Astrocyte (in vitro differentiated cells and primary cell): ENCODE results near the gene ARL13B. TPM values are rescaled to one million over a fixed set of nuclear protein-coding genes. Genes with fewer than 3 reads are reported as not detected.
"Not testable (repeated sequence)": the region's sequence is repeated elsewhere in the genome, so short reads cannot be mapped to it uniquely, and the experiment has no call there.

Experiments used
- DNase-seq: peaks from one replicate; pipeline ENCODE4 v3.0.0-alpha.2; 2010; ENCODE audit warnings: low read depth
- FAIRE-seq: peaks from 2 replicates; lab custom pipeline; 2011; peaks lifted over from hg19 to GRCh38; lab: Jason Lieb, UNC
- H2AFZ ChIP-seq: 2 replicates; pipeline ENCODE4 v1.6.0; 2012; ENCODE audit warnings: low read depth, low read length, inconsistent platforms
- H3K27ac ChIP-seq: 2 replicates; pipeline ENCODE4 v1.5.1; 2011; ENCODE audit warnings: low read depth, low read length, inconsistent platforms
- H3K27me3 ChIP-seq: 2 replicates; pipeline ENCODE4 v1.6.0; 2011; ENCODE audit warnings: low read length, inconsistent platforms; ENCODE audit not compliant: insufficient read depth
- H3K36me3 ChIP-seq: 2 replicates; pipeline ENCODE4 v1.5.1; 2011; ENCODE audit warnings: low read length, inconsistent platforms; ENCODE audit not compliant: insufficient read depth
- H3K4me1 ChIP-seq: 2 replicates; pipeline ENCODE4 v1.5.1; 2011; ENCODE audit warnings: low read length, inconsistent platforms; ENCODE audit not compliant: insufficient read depth
- H3K4me2 ChIP-seq: 2 replicates; pipeline ENCODE4 v1.6.0; 2012; ENCODE audit warnings: low read length, inconsistent platforms
- H3K4me3 ChIP-seq: 2 replicates; pipeline ENCODE4 v1.5.1; 2011; ENCODE audit warnings: low read depth, mild to moderate bottlenecking, low read length, inconsistent platforms; ENCODE audit not compliant: insufficient read depth
- H3K79me2 ChIP-seq: 2 replicates; pipeline ENCODE4 v1.6.0; 2012; ENCODE audit warnings: mild to moderate bottlenecking, low read length, inconsistent platforms; ENCODE audit not compliant: insufficient read depth
- H3K9ac ChIP-seq: 2 replicates; pipeline ENCODE4 v1.6.0; 2012; ENCODE audit warnings: mild to moderate bottlenecking, low read length, inconsistent platforms
- H3K9me3 ChIP-seq: 2 replicates; pipeline ENCODE4 v1.5.1; 2012; ENCODE audit warnings: low read depth, mild to moderate bottlenecking, low read length, inconsistent platforms; ENCODE audit not compliant: insufficient read depth
- H4K20me1 ChIP-seq: 2 replicates; pipeline ENCODE4 v1.6.0; 2012; ENCODE audit warnings: low read length, inconsistent platforms; ENCODE audit not compliant: insufficient read depth
- H3K27ac Mint-ChIP-seq: one replicate; pipeline ENCODE4 v1.8.0; 2021; ENCODE audit warnings: mild to moderate bottlenecking, mixed read lengths; ENCODE audit not compliant: unreplicated experiment
- H3K27me3 Mint-ChIP-seq: one replicate; pipeline ENCODE4 v1.8.0; 2021; ENCODE audit warnings: low read depth, mixed read lengths; ENCODE audit not compliant: unreplicated experiment
- H3K36me3 Mint-ChIP-seq: one replicate; pipeline ENCODE4 v1.8.0; 2021; ENCODE audit warnings: low read depth, mixed read lengths; ENCODE audit not compliant: unreplicated experiment
- H3K4me1 Mint-ChIP-seq: one replicate; pipeline ENCODE4 v1.8.0; 2021; ENCODE audit warnings: low read depth, mixed read lengths; ENCODE audit not compliant: unreplicated experiment
- H3K4me3 Mint-ChIP-seq: one replicate; pipeline ENCODE4 v1.8.0; 2021; ENCODE audit warnings: mild to moderate bottlenecking, moderate library complexity, mixed read lengths; ENCODE audit not compliant: unreplicated experiment
- H3K9me3 Mint-ChIP-seq: one replicate; pipeline ENCODE4 v1.8.0; 2021; ENCODE audit warnings: mild to moderate bottlenecking, mixed read lengths; ENCODE audit not compliant: unreplicated experiment
- EZH2 ChIP-seq: IDR thresholded peaks from 2 replicates; pipeline ENCODE4 v1.6.1; 2012; ENCODE audit warnings: mild to moderate bottlenecking, low read length, inconsistent platforms; ENCODE audit not compliant: insufficient read depth
- total RNA-seq: library from RNA; stranded (reverse); gene quantifications from 2 replicates; pipeline ENCODE4 v1.2.1, GENCODE V29; 2021
- TF ChIP-seq, protein P1 (sequence below): IDR thresholded peaks from 2 replicates; pipeline ENCODE4 v1.5.1; 2011; ENCODE audit warnings: low read depth, mild to moderate bottlenecking, inconsistent platforms, low read length, moderate library complexity; ENCODE audit not compliant: insufficient read depth

ARL13B gene
- total RNA-seq, 1 donor from 2014 or later = 9.8 TPM

- no peak overlapping the region for H3K4me3 ChIP-seq
- H2AFZ ChIP-seq = no peak overlapping the region
- H3K4me1 ChIP-seq = no peaks in the 10 kb centered on the region
- no peak overlapping the region for H3K9ac ChIP-seq
- no peak overlapping the region for H3K27ac ChIP-seq
- H3K36me3 ChIP-seq = no peaks in the 10 kb centered on the region
- no peaks in the 10 kb centered on the region for H3K9me3 Mint-ChIP-seq
- H3K27me3 ChIP-seq = no peaks in the 10 kb centered on the region
- H3K4me2 ChIP-seq = no peak overlapping the region
- H3K27ac Mint-ChIP-seq = no peak overlapping the region
- FAIRE-seq = peak; percentile 77
- no peak overlapping the region for H3K4me3 Mint-ChIP-seq
- H3K9me3 ChIP-seq = no peaks in the 10 kb centered on the region
- H3K36me3 Mint-ChIP-seq = no peaks in the 10 kb centered on the region
- DNase-seq = peak; percentile 10
- no peak for TF ChIP-seq EZH2
- TF ChIP-seq, protein P1, sequence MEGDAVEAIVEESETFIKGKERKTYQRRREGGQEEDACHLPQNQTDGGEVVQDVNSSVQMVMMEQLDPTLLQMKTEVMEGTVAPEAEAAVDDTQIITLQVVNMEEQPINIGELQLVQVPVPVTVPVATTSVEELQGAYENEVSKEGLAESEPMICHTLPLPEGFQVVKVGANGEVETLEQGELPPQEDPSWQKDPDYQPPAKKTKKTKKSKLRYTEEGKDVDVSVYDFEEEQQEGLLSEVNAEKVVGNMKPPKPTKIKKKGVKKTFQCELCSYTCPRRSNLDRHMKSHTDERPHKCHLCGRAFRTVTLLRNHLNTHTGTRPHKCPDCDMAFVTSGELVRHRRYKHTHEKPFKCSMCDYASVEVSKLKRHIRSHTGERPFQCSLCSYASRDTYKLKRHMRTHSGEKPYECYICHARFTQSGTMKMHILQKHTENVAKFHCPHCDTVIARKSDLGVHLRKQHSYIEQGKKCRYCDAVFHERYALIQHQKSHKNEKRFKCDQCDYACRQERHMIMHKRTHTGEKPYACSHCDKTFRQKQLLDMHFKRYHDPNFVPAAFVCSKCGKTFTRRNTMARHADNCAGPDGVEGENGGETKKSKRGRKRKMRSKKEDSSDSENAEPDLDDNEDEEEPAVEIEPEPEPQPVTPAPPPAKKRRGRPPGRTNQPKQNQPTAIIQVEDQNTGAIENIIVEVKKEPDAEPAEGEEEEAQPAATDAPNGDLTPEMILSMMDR = peak; percentile 51
- no peaks in the 10 kb centered on the region for H3K79me2 ChIP-seq
- no peaks in the 10 kb centered on the region for H4K20me1 ChIP-seq
- no peaks in the 10 kb centered on the region for H3K4me1 Mint-ChIP-seq
- no peaks in the 10 kb centered on the region for H3K27me3 Mint-ChIP-seq
These were observed 57.1 kb downstream of the ARL13B start for GRCh38 chr3:94036909-94037507.

DNA sequence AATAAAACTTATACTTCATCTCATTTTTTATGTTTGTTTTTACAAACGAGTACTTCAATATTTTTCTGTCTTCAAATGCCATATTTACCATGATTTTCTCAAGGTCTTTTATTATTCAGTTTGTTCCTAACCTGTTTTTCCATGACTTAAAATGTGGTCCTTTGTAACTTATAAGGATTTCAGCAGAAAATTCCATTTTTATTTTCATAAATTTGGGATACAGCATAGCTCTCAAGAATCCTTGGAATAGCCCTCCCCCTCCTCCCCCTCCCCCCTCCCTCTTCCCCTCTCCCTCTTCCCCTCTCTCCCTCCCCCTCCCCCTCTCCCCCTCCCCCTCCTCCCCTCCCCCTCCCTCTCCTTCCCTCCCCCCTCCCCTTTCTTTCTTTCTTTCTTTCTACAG, 63.3 kb downstream of the ARL13B start:
- H3K27ac Mint-ChIP-seq = no peak overlapping the region
- TF ChIP-seq, protein P1 = no peak
- TF ChIP-seq EZH2 = no peak
- Histone ChIP-seq H3K4me1 (no peaks in the 10 kb centered on the region), H3K27ac (no peak overlapping the region), H3K9ac (no peak overlapping the region), H4K20me1 (no peaks in the 10 kb centered on the region), H3K4me2 (no peak overlapping the region), H3K27me3 (no peaks in the 10 kb centered on the region), H2AFZ (no peak overlapping the region), H3K9me3 (no peaks in the 10 kb centered on the region), H3K4me3 (no peak overlapping the region), H3K36me3 (no peaks in the 10 kb centered on the region), H3K79me2 (no peaks in the 10 kb centered on the region)
- H3K4me1 Mint-ChIP-seq = no peaks in the 10 kb centered on the region
- no peaks in the 10 kb centered on the region for H3K27me3 Mint-ChIP-seq
- FAIRE-seq (no peak), DNase-seq (no peak)
- H3K4me3 Mint-ChIP-seq = no peak overlapping the region
- peaks cover 5% of the 10 kb centered on the region for H3K36me3 Mint-ChIP-seq
- H3K9me3 Mint-ChIP-seq = no peaks in the 10 kb centered on the region

GRCh38 chr3:94044100-94044936, 64.4 kb downstream of the ARL13B start:
- FAIRE-seq, H3K27ac ChIP-seq, H3K4me2 ChIP-seq, H3K36me3 Mint-ChIP-seq, H3K4me3 Mint-ChIP-seq, H3K79me2 ChIP-seq, H3K4me1 Mint-ChIP-seq, H3K27me3 Mint-ChIP-seq, H3K9me3 ChIP-seq, H3K27ac Mint-ChIP-seq, H3K9me3 Mint-ChIP-seq, H3K4me1 ChIP-seq, H2AFZ ChIP-seq, H3K36me3 ChIP-seq, H3K9ac ChIP-seq, H3K27me3 ChIP-seq, H4K20me1 ChIP-seq, DNase-seq, H3K4me3 ChIP-seq: not testable (repeated sequence)
